ENCODE results near the gene FOXJ2. TPM values are rescaled to one million over a fixed set of nuclear protein-coding genes. Genes with fewer than 3 reads are reported as not detected.
A peak's percentile ranks its signal among the peaks of the same experiment; 100 is the strongest.
"Not testable (repeated sequence)": the region's sequence is repeated elsewhere in the genome, so short reads cannot be mapped to it uniquely, and the experiment has no call there.

The FOXJ2 gene
- polyA plus RNA-seq, 1 donor from 2014 or later: 11.6 TPM

GRCh38 chr12:8069582-8069981 is 37.1 kb downstream of the FOXJ2 start:
- Mint-ChIP-seq H3K9me3 (no peaks in the 10 kb centered on the region), H3K4me3 (no peak overlapping the region), H3K27ac (no peak overlapping the region), H3K36me3 (no peaks in the 10 kb centered on the region), H3K27me3 (peaks cover 4% of the 10 kb centered on the region), H3K4me1 (peaks cover 10 to 15% (median 11%) of the 10 kb centered on the region in 3 donors)

DNA sequence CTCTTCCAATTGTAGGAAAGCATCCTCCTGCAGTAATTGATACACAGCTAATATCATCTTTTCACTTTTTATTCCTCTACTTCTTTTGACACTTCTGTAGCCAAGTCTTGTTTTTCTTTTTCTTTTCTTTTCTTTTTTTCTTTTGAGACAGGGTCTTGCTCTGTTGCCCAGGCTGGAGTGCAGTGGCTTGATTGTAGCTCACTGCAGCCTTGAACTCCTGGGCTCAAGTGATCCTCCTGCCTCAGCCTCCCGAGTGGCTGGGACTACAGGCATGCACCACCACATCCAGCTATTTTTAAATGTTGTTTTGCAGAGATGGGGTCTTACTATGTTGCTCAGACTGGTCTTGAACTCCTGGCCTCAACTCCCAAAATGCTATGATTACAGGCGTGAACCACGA is 39.3 kb downstream of the FOXJ2 start:
- H3K9me3 Mint-ChIP-seq, H3K27me3 Mint-ChIP-seq, H3K4me1 Mint-ChIP-seq, H3K4me3 Mint-ChIP-seq, H3K27ac Mint-ChIP-seq, H3K36me3 Mint-ChIP-seq: not testable (repeated sequence)

DNA sequence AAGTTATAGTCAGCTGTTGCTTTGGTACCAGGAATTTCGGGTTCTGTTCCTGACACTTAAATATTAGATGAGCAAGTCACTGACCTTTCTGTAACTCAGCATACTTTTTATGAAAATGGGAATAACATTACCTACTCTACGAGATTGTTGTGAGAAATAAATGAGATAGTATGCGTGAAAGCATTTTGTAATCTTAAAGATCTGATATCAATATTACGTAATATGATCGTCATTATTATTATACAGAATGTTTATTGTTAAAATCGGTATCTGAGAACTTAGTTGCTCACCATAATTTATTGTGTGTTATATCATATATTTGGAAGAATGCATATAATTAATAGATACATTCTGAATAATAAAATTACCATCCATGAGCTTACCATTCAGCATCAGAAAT is 43.4 kb downstream of the FOXJ2 start:
- H3K36me3 Mint-ChIP-seq: no peaks in the 10 kb centered on the region
- peaks cover 11 to 20% (median 14%) of the 10 kb centered on the region in 3 donors for H3K4me1 Mint-ChIP-seq
- H3K9me3 Mint-ChIP-seq: no peaks in the 10 kb centered on the region
- H3K4me3 Mint-ChIP-seq: no peak overlapping the region
- H3K27ac Mint-ChIP-seq: no peak overlapping the region
- H3K27me3 Mint-ChIP-seq: peaks cover 2% of the 10 kb centered on the region

DNA sequence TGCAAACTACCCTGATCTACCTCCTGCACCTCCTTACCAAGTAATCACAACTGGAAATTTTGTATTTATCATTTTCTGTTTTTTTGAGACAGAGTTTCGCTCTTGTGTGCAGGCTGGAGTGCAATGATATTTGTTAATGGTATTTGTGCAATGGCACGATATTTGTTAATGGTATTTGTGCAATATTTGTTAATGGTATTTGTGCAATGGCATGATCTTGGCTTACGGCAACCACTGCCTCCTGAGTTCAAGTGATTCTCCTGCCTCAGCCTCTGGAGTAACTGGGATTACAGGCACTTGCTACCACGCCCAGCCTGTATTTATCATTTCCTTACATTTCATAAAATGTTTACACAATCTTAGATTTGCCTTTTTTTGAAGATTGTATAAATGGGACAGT is 43.9 kb downstream of the FOXJ2 start:
- no peaks in the 10 kb centered on the region for H3K9me3 Mint-ChIP-seq
- no peak overlapping the region for H3K4me3 Mint-ChIP-seq
- no peak overlapping the region for H3K27ac Mint-ChIP-seq
- peaks cover 11 to 25% (median 14%) of the 10 kb centered on the region in 3 donors for H3K4me1 Mint-ChIP-seq
- no peaks in the 10 kb centered on the region for H3K36me3 Mint-ChIP-seq
- H3K27me3 Mint-ChIP-seq: peaks cover 2% of the 10 kb centered on the region

GRCh38 chr12:8077207-8077606 is 44.7 kb downstream of the FOXJ2 start:
- peak overlapping the region in 1 of 4 donors; percentile 15 for H3K4me3 Mint-ChIP-seq
- H3K27me3 Mint-ChIP-seq: peaks cover 2% of the 10 kb centered on the region
- no peaks in the 10 kb centered on the region for H3K9me3 Mint-ChIP-seq
- no peak overlapping the region for H3K27ac Mint-ChIP-seq
- H3K4me1 Mint-ChIP-seq: peaks cover 11 to 25% (median 14%) of the 10 kb centered on the region in 3 donors
- H3K36me3 Mint-ChIP-seq: no peaks in the 10 kb centered on the region

GRCh38 chr12:8078398-8078797 is 45.9 kb downstream of the FOXJ2 start:
- H3K9me3 Mint-ChIP-seq: no peaks in the 10 kb centered on the region
- peak overlapping the region in 1 of 4 donors; percentile 74 for H3K4me3 Mint-ChIP-seq
- peak overlapping the region in 1 of 3 donors; percentile 46 for H3K27ac Mint-ChIP-seq
- H3K27me3 Mint-ChIP-seq: no peaks in the 10 kb centered on the region
- H3K36me3 Mint-ChIP-seq: no peaks in the 10 kb centered on the region
- peaks cover 19 to 32% (median 21%) of the 10 kb centered on the region in 3 donors for H3K4me1 Mint-ChIP-seq

DNA sequence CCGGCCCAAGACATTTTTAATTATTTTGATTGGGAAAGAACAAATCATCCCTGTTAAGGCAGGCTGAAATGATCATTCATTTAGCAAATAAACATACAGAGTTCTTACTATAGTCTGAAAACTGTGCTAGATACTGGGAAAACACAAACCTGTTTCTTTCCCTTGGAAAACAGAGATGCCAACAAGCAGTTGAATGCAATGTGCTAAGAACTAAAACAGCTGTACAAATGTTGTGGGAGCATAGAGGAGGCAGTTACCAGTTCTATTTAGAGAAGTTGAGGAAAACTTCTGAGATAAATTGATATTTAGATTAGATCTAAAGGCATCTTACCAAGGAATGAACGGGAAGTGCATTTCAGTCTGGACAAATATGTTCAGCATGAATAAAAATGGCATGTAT is 46.4 kb downstream of the FOXJ2 start:
- no peaks in the 10 kb centered on the region for H3K9me3 Mint-ChIP-seq
- peak overlapping the region in 1 of 4 donors; percentile 74 for H3K4me3 Mint-ChIP-seq
- no peaks in the 10 kb centered on the region for H3K27me3 Mint-ChIP-seq
- peak overlapping the region in 2 of 3 donors; percentile 61 to 82 for H3K27ac Mint-ChIP-seq
- H3K4me1 Mint-ChIP-seq: peaks cover 20 to 37% (median 25%) of the 10 kb centered on the region in 3 donors
- H3K36me3 Mint-ChIP-seq: no peaks in the 10 kb centered on the region

DNA sequence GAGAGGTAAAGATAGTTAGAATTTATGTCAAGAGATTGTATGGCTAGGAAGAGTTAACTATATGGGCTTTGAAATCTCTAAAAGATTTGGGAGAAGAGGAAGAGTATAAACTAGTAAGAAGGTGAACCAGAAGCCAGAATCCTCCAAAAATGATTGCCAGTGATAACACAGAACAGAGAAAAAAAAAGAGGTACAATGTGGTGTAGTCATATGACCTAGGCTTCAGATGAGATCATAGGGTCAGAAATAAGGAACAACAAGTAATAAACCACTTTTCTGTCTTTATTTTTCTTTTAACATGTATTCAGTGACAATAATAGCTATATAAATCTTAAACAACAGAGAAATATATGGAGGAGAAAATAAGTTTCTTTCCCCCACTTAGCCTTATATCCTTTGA is 47.6 kb downstream of the FOXJ2 start:
- Mint-ChIP-seq H3K4me3 (peak overlapping the region; percentile 35 to 74 (median 59)), H3K27me3 (no peaks in the 10 kb centered on the region), H3K9me3 (no peaks in the 10 kb centered on the region), H3K36me3 (no peaks in the 10 kb centered on the region), H3K4me1 (peaks cover 29 to 45% (median 33%) of the 10 kb centered on the region in 3 donors), H3K27ac (peak overlapping the region in 2 of 3 donors; percentile 82 to 90)

- Mint-ChIP-seq H3K4me1 (peaks cover 33 to 47% (median 36%) of the 10 kb centered on the region in 3 donors), H3K9me3 (no peaks in the 10 kb centered on the region)
Observed at GRCh38 chr12:8081251-8081920, 48.9 kb downstream of the FOXJ2 start.

GRCh38 chr12:8082808-8083100 is 50.2 kb downstream of the FOXJ2 start:
- Mint-ChIP-seq H3K4me3 (peak overlapping the region; percentile 87 to 99 (median 96)), H3K9me3 (no peaks in the 10 kb centered on the region), H3K36me3 (no peaks in the 10 kb centered on the region), H3K27ac (peak overlapping the region; percentile 70 to 99 (median 98)), H3K27me3 (no peaks in the 10 kb centered on the region), H3K4me1 (peaks cover 41 to 51% (median 42%) of the 10 kb centered on the region in 3 donors)

More at GRCh38 chr12:8081251-8081920, 48.9 kb downstream of the FOXJ2 start:
- H3K27me3 Mint-ChIP-seq: no peaks in the 10 kb centered on the region
- no peaks in the 10 kb centered on the region for H3K36me3 Mint-ChIP-seq
- H3K27ac Mint-ChIP-seq: peak overlapping the region; percentile 70 to 99 (median 98)
- H3K4me3 Mint-ChIP-seq: peak overlapping the region; percentile 87 to 99 (median 96)

DNA sequence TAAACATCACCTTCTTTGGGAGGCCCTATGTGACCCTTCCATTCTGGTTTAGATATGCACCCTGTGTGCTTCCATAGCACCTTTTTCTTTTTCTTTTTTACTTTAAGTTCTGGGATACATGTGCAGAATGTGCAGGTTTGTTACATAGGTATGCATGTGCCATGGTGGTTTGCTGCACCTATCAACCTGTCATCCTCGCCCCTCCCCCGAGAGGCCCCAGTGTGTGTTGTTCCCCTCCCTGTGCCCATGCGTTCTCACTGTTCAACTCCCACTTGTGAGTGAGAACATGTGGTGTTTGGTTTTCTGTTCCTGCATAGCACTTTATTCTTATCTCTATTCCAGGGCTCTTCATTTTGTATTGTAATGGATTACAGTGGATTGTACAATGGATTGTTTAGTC is 51.8 kb downstream of the FOXJ2 start:
- Mint-ChIP-seq H3K4me1 (peaks cover 50 to 59% (median 52%) of the 10 kb centered on the region in 3 donors), H3K27ac (peak overlapping the region; percentile 40 to 70 (median 50)), H3K4me3 (peak overlapping the region; percentile 54 to 90 (median 84))
- not testable (repeated sequence) for H3K9me3 Mint-ChIP-seq, H3K36me3 Mint-ChIP-seq, H3K27me3 Mint-ChIP-seq

GRCh38 chr12:8087666-8088065 is 55.1 kb downstream of the FOXJ2 start:
- peaks cover 41 to 43% (median 42%) of the 10 kb centered on the region in 3 donors for H3K4me1 Mint-ChIP-seq
- H3K27ac Mint-ChIP-seq: peak overlapping the region; percentile 67 to 94 (median 92)
- H3K27me3 Mint-ChIP-seq: no peaks in the 10 kb centered on the region
- peaks cover under 1% of the 10 kb centered on the region for H3K36me3 Mint-ChIP-seq
- H3K4me3 Mint-ChIP-seq: peak overlapping the region in 3 of 4 donors; percentile 40 to 87 (median 86)
- no peaks in the 10 kb centered on the region for H3K9me3 Mint-ChIP-seq

DNA sequence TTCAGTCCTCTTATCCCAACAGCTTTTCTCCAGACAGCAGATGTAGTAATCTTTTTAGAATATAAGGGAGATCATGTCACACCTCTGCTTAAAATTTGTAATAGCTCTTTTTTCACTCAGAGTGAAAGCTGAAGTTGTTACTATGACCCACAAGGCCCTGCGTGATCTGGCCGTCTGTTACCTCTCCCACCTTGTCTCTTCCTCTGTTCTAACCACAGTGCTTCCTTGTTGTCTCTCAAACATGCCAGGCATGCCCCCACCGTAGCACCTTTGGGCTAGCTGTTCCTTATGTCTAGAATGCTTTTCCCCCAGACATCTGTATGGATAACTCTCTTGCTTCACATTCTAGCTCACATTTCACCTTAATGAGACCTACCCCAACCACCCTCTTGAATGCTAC is 56.1 kb downstream of the FOXJ2 start:
- Mint-ChIP-seq H3K36me3 (peaks cover 2% of the 10 kb centered on the region), H3K4me3 (peak overlapping the region; percentile 63 to 87 (median 79)), H3K27me3 (no peaks in the 10 kb centered on the region), H3K4me1 (peaks cover 34 to 36% (median 36%) of the 10 kb centered on the region in 3 donors), H3K9me3 (no peaks in the 10 kb centered on the region), H3K27ac (peak overlapping the region; percentile 67 to 94 (median 92))

- H3K4me3 Mint-ChIP-seq: peak overlapping the region in 2 of 4 donors; percentile 86 to 87
- not testable (repeated sequence) for H3K9me3 Mint-ChIP-seq, H3K27me3 Mint-ChIP-seq, H3K36me3 Mint-ChIP-seq
- peak overlapping the region in 2 of 3 donors; percentile 67 to 94 for H3K27ac Mint-ChIP-seq
- H3K4me1 Mint-ChIP-seq: peaks cover 27 to 31% (median 29%) of the 10 kb centered on the region in 3 donors
Observed at GRCh38 chr12:8089277-8089676, 56.8 kb downstream of the FOXJ2 start.

GRCh38 chr12:8089716-8090115 is 57.2 kb downstream of the FOXJ2 start:
- Mint-ChIP-seq H3K27me3 (no peaks in the 10 kb centered on the region), H3K9me3 (no peaks in the 10 kb centered on the region), H3K4me1 (peaks cover 23 to 27% (median 24%) of the 10 kb centered on the region in 3 donors), H3K27ac (no peak overlapping the region), H3K36me3 (peaks cover 3% of the 10 kb centered on the region), H3K4me3 (no peak overlapping the region)

DNA sequence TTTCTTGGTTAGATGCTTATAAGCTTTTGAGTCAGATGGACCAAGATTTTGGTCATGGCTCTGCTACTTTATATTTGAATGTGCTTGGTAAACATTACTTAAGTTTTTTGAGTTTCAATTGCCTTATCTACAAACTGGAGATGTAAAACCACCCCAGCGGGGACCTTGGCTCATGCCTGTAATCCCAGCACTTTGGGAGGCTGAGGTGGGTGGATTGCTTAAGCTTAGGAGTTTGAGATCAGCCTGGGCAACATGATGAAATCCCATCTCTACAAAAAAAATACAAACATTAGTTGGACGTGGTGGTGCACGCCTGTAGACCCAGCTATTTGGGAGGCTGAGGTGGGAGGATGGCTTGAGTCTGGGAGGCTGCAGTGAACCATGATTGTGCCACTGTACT is 60.8 kb downstream of the FOXJ2 start:
- no peaks in the 10 kb centered on the region for H3K27me3 Mint-ChIP-seq
- peaks cover 12% of the 10 kb centered on the region for H3K36me3 Mint-ChIP-seq
- H3K27ac Mint-ChIP-seq: no peak overlapping the region
- H3K9me3 Mint-ChIP-seq: no peaks in the 10 kb centered on the region
- no peak overlapping the region for H3K4me3 Mint-ChIP-seq
- peaks cover 8 to 11% (median 10%) of the 10 kb centered on the region in 3 donors for H3K4me1 Mint-ChIP-seq
